Smooth muscle cell (in vitro differentiated cells): ENCODE data around the gene PCDHA11. TPM values are rescaled to one million over a fixed set of nuclear protein-coding genes. Genes with fewer than 3 reads are reported as not detected.

Experiments used
- DNase-seq: peaks from one replicate; lab custom pipeline; 2025; ENCODE audit not compliant: unreplicated experiment; lab: John Stamatoyannopoulos, UW
- H2AFZ ChIP-seq: fragments of 200-600 bp; sonication (generic); 2 replicates; pipeline ENCODE4 v1.6.0; 2016; ENCODE audit warnings: antibody characterized with exemption, low read depth, mild to moderate bottlenecking
- H3F3A ChIP-seq: fragments of 200-600 bp; sonication (generic); 2 replicates; pipeline ENCODE4 v1.6.0; 2017; ENCODE audit warnings: antibody characterized with exemption, low read depth
- H3K27ac ChIP-seq: fragments of 200-600 bp; sonication (generic); 2 replicates; pipeline ENCODE4 v1.5.1; 2016; ENCODE audit warnings: low read depth, mild to moderate bottlenecking
- H3K27me3 ChIP-seq: fragments of 200-600 bp; sonication (generic); 2 replicates; pipeline ENCODE4 v1.6.1; 2016; ENCODE audit warnings: low read depth, mild to moderate bottlenecking
- H3K36me3 ChIP-seq: fragments of 200-600 bp; sonication (generic); 2 replicates; pipeline ENCODE4 v1.5.1; 2016; ENCODE audit warnings: low read depth
- H3K4me1 ChIP-seq: fragments of 200-600 bp; sonication (generic); 2 replicates; pipeline ENCODE4 v1.5.1; 2016; ENCODE audit warnings: low read depth
- H3K4me2 ChIP-seq: fragments of 200-600 bp; sonication (generic); 2 replicates; pipeline ENCODE4 v1.6.0; 2016; ENCODE audit warnings: mild to moderate bottlenecking
- H3K4me3 ChIP-seq: fragments of 200-600 bp; sonication (generic); 2 replicates; pipeline ENCODE4 v1.5.1; 2016; ENCODE audit warnings: mild to moderate bottlenecking
- H3K79me2 ChIP-seq: fragments of 200-600 bp; sonication (generic); 2 replicates; pipeline ENCODE4 v1.6.0; 2016; ENCODE audit warnings: low read depth, mild to moderate bottlenecking
- H3K9ac ChIP-seq: fragments of 200-600 bp; sonication (generic); 2 replicates; pipeline ENCODE4 v1.6.0; 2016; ENCODE audit warnings: low read depth
- H3K9me3 ChIP-seq: fragments of 200-600 bp; sonication (generic); replicated peaks from 2 replicates; pipeline ENCODE4 v1.5.1; 2016; ENCODE audit warnings: low read depth
- H4K20me1 ChIP-seq: fragments of 200-600 bp; sonication (generic); 2 replicates; pipeline ENCODE4 v1.6.0; 2016; ENCODE audit warnings: low read depth
- WGBS: methylation state at CpG from one replicate; pipeline ENCODE4 v1.1.7; 2016; ENCODE audit warnings: low lambda C conversion rate; 5-methylcytosine and 5-hydroxymethylcytosine counted together
- polyA plus RNA-seq: library from polyadenylated mRNA; unstranded; fragments of >200 nt; fragmentation: Nextera tagmentation; extraction: Ambion mirVana; gene quantifications from 2 replicates; pipeline ENCODE4 v1.2.1, GENCODE V29; 2016
- total RNA-seq: library from RNA; depleted of rRNA; stranded (reverse); fragments of >200 nt; gene quantifications from 2 replicates; pipeline ENCODE4 v1.2.3, GENCODE V29; 2014
- TF ChIP-seq, protein P1 (sequence below): fragments of 200-600 bp; sonication (generic); IDR thresholded peaks from 2 replicates; pipeline ENCODE4 v1.5.1; 2017; ENCODE audit warnings: borderline replicate concordance, mild to moderate bottlenecking, antibody characterized with exemption; ENCODE audit not compliant: insufficient read depth, poor library complexity, severe bottlenecking

The PCDHA11 gene
- total and polyA plus RNA-seq, 2 experiments from 2014 or later, result 3.0 to 3.8 TPM

DNA sequence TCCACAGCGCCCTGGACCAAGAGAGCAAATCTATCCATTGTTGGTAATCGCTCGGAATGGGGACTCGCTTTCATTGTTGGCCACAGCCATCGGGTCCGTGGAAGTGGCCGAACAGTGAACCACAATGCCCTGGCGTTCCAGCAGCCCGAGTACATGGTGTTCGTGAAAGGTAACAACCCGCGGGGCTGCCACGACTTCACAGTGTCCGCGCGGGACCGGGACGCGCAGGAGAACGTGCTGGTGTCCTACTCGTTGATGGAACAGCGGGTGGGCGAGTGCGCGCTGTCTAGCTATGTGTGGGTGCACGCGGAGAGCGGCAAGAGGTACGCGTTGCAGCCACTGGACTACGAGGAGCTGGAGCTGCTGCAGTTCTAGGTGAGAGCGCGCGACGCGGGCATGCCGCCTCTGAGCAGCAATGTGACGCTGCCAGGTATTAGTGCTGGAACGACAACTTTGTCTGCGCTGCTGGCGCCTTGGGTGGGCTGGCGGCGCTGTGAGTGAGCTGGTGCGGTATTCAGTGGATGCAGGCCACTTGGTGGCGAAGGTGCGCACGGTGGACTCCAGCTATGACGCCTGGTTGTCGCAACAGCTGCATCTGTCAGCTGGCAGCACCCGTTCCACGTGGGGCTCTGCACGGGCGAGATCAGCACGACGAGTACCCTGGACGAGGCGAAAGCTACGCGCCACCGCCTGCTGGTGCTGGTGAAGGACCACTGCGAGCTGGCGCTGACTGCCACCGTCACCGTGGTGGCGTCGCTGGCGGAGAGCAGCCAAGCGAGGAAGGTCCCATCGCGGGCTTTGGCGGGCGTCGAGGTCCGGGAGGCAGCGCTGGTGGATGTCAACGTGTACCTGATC is 6.1 kb upstream of the PCDHA11 start:
- H3K27me3 ChIP-seq, result no peaks in the 10 kb centered on the region
- H3K27ac ChIP-seq, result no peak overlapping the region
- peaks cover 4% of the 10 kb centered on the region for H4K20me1 ChIP-seq
- H3F3A ChIP-seq, result no peaks in the 10 kb centered on the region
- no peak overlapping the region for H2AFZ ChIP-seq
- H3K9ac ChIP-seq, result no peak overlapping the region
- WGBS, result 98% methylated on average over 75 of the region's 76 CpGs
- no peak overlapping the region for H3K4me2 ChIP-seq
- TF ChIP-seq, protein P1, sequence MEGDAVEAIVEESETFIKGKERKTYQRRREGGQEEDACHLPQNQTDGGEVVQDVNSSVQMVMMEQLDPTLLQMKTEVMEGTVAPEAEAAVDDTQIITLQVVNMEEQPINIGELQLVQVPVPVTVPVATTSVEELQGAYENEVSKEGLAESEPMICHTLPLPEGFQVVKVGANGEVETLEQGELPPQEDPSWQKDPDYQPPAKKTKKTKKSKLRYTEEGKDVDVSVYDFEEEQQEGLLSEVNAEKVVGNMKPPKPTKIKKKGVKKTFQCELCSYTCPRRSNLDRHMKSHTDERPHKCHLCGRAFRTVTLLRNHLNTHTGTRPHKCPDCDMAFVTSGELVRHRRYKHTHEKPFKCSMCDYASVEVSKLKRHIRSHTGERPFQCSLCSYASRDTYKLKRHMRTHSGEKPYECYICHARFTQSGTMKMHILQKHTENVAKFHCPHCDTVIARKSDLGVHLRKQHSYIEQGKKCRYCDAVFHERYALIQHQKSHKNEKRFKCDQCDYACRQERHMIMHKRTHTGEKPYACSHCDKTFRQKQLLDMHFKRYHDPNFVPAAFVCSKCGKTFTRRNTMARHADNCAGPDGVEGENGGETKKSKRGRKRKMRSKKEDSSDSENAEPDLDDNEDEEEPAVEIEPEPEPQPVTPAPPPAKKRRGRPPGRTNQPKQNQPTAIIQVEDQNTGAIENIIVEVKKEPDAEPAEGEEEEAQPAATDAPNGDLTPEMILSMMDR, result no peak
- peaks cover 3% of the 10 kb centered on the region for H3K36me3 ChIP-seq
- H3K4me1 ChIP-seq, result peaks cover 13% of the 10 kb centered on the region
- H3K9me3 ChIP-seq, result no peaks in the 10 kb centered on the region
- peaks cover 24% of the 10 kb centered on the region for H3K79me2 ChIP-seq
- DNase-seq, result no peak
- no peak overlapping the region for H3K4me3 ChIP-seq

DNA sequence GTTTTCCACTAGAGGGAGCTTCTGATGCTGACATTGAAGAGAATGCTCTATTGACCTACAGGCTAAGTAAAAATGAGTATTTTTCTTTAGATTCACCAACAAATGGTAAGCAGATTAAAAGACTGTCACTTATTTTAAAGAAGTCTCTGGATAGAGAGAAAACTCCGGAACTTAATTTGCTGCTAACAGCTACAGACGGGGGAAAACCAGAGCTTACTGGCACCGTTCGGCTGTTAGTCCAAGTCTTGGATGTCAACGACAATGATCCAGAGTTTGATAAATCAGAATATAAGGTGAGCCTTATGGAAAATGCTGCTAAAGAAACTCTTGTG is 764 bp downstream of the PCDHA11 start:
- Histone ChIP-seq H3F3A (no peaks in the 10 kb centered on the region), H3K27me3 (no peaks in the 10 kb centered on the region), H4K20me1 (peaks cover 4% of the 10 kb centered on the region), H3K4me3 (peak overlapping the region; percentile 47), H3K27ac (no peak overlapping the region), H2AFZ (no peak overlapping the region), H3K4me2 (peak overlapping the region; percentile 71), H3K4me1 (peaks cover 4% of the 10 kb centered on the region), H3K9me3 (no peaks in the 10 kb centered on the region), H3K9ac (no peak overlapping the region), H3K36me3 (no peaks in the 10 kb centered on the region), H3K79me2 (peaks cover 4% of the 10 kb centered on the region)
- no peak for DNase-seq
- 97% methylated on average over 5 of the region's 5 CpGs for WGBS
- TF ChIP-seq, protein P1, result peak; percentile 19

DNA sequence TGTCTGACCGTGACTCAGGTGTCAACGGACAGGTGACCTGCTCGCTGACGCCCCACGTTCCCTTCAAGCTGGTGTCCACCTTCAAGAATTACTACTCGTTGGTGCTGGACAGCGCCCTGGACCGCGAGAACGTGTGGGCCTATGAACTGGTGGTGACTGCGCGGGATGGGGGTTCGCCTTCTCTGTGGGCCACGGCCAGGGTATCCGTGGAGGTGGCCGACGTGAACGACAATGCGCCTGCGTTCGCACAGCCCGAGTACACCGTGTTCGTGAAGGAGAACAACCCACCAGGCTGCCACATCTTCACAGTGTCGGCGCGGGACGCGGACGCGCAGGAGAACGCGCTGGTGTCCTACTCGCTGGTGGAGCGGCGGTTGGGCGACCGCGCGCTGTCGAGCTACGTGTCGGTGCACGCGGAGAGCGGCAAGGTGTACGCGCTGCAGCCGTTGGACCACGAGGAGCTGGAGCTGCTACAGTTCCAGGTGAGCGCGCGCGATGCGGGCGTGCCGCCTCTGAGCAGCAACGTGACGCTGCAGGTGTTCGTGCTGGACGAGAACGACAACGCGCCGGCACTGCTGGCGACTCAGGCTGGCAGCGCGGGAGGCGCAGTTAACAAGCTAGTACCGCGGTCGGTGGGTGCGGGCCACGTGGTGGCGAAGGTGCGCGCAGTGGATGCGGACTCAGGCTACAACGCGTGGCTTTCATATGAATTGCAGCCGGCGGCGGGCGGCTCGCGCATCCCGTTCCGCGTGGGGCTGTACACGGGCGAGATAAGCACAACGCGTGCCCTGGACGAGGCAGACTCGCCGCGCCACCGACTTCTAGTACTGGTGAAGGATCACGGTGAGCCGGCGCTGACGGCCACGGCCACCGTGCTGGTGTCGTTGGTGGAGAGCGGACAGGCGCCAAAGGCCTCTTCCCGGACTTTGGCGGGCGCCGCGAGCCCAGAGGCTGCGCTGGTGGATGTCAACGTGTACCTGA is 1.8 kb downstream of the PCDHA11 start:
- peaks cover 9% of the 10 kb centered on the region for H3K4me1 ChIP-seq
- no peak overlapping the region for H3K4me3 ChIP-seq
- 98% methylated on average over 95 of the region's 114 CpGs for WGBS
- H2AFZ ChIP-seq, result no peak overlapping the region
- DNase-seq, result no peak
- TF ChIP-seq, protein P1, result no peak
- H3K27me3 ChIP-seq, result no peaks in the 10 kb centered on the region
- H3K27ac ChIP-seq, result no peak overlapping the region
- H3K36me3 ChIP-seq, result no peaks in the 10 kb centered on the region
- no peak overlapping the region for H3K9ac ChIP-seq
- H3K9me3 ChIP-seq, result no peaks in the 10 kb centered on the region
- H3K79me2 ChIP-seq, result peaks cover 2% of the 10 kb centered on the region
- no peaks in the 10 kb centered on the region for H3F3A ChIP-seq
- H4K20me1 ChIP-seq, result no peaks in the 10 kb centered on the region
- no peak overlapping the region for H3K4me2 ChIP-seq
